HL-60 (cell line): ENCODE measurements around the gene RNF167.

Experiments used
- CTCF ChIP-seq: IDR thresholded peaks from one replicate; pipeline ENCODE4 v1.5.1; 2011; ENCODE audit warnings: low read length, control low read depth, inconsistent platforms; ENCODE audit not compliant: insufficient read depth
- GABPA ChIP-seq: IDR thresholded peaks from 2 replicates; pipeline ENCODE4 v1.6.1; 2012; ENCODE audit warnings: low read depth
- POLR2AphosphoS5 ChIP-seq: IDR thresholded peaks from 2 replicates; pipeline ENCODE4 v1.6.1; 2012; ENCODE audit warnings: low read depth
- REST ChIP-seq: IDR thresholded peaks from 2 replicates; pipeline ENCODE4 v1.6.1; 2012; ENCODE audit warnings: low read depth; ENCODE audit not compliant: insufficient replicate concordance
- SPI1 ChIP-seq: IDR thresholded peaks from 2 replicates; pipeline ENCODE4 v1.6.1; 2012; ENCODE audit warnings: low read depth, mild to moderate bottlenecking, borderline replicate concordance

- TF ChIP-seq CTCF: no peak
- TF ChIP-seq POLR2AphosphoS5: no peak
- TF ChIP-seq SPI1: no peak
- TF ChIP-seq REST: no peak
- no peak for TF ChIP-seq GABPA
Measured at GRCh38 chr17:4986403-4986802, 46.3 kb downstream of the RNF167 start.
